PFSK-1 (cell line): Measurements from ENCODE around the gene ENOPH1.

Experiments used
- FOXP2 ChIP-seq: optimal IDR thresholded peaks from 2 replicates; pipeline ENCODE3; 2011; ENCODE audit warnings: borderline replicate concordance, control low read depth, inconsistent platforms; ENCODE audit not compliant: insufficient read depth; ENCODE audit errors: extremely low read length, extremely low read depth
- POLR2AphosphoS5 ChIP-seq: IDR thresholded peaks from 2 replicates; pipeline ENCODE4 v1.6.1; 2012; ENCODE audit warnings: low read depth, mild to moderate bottlenecking, control low read depth, low read length, moderate library complexity
- REST ChIP-seq, 2 experiments: IDR thresholded peaks; 2 replicates each; pipeline versions ENCODE4 v1.6.1 to v1.8.0; 2011 to 2012; ENCODE audit warnings: low read depth in 2 of 2, low read length in 2 of 2, control low read depth in 1 of 2, inconsistent platforms in 1 of 2, mild to moderate bottlenecking in 1 of 2, moderate library complexity in 1 of 2; ENCODE audit not compliant: insufficient read depth in 1 of 2
- SIN3A ChIP-seq: IDR thresholded peaks from 2 replicates; pipeline ENCODE4 v1.6.1; 2012; ENCODE audit warnings: mild to moderate bottlenecking, low read length, moderate library complexity, borderline replicate concordance; ENCODE audit not compliant: insufficient read depth
- TAF1 ChIP-seq: IDR thresholded peaks from 2 replicates; pipeline ENCODE4 v1.6.1; 2012; ENCODE audit warnings: low read length, control low read depth, borderline replicate concordance; ENCODE audit not compliant: insufficient read depth

Gene ENOPH1

DNA sequence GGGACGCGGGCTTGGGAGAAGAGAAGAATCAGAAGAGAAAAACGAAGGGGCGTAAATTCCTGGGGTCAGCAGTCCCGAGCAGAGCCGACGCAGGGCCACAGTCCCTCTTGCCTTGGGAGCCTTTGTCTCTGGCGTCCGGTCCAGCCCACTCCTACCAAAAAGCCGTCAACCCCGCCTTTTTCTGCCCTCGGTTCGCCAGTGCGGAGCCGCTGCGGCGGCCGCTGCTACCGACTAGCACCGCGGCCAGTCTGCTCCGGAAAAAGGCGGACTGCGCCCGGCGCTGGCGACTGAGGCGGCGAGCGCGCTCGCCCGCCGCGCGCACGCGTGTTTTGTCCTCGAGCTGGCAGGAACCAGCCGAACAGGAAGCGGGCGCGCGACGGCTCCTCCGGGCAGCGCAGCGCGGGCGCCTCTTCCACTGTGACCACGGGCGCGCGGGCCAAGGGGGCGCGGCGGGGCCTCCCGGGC is 630 bp upstream of the ENOPH1 start:
- no peak for TF ChIP-seq REST (IDR thresholded peaks at IDR 0.05; ENCODE audit: insufficient read depth in 1 of 2, low read depth in 2 of 2, low read length in 2 of 2)
- no peak for TF ChIP-seq FOXP2
- no peak; the same call in 1 of the 2 replicates for TF ChIP-seq POLR2AphosphoS5
- no peak for TF ChIP-seq SIN3A
- no peak for TF ChIP-seq TAF1

- TF ChIP-seq REST (IDR thresholded peaks at IDR 0.05; ENCODE audit: insufficient read depth in 1 of 2, low read depth in 2 of 2, low read length in 2 of 2) (no peak), SIN3A (no peak), POLR2AphosphoS5 (no peak), TAF1 (peak; percentile 0; the same call in 1 of the 2 replicates), FOXP2 (no peak)
Measured at GRCh38 chr4:82430964-82431745, 765 bp downstream of the ENOPH1 start.

- TF ChIP-seq TAF1 (no peak), SIN3A (no peak), REST (IDR thresholded peaks at IDR 0.05; ENCODE audit: insufficient read depth in 1 of 2, low read depth in 2 of 2, low read length in 2 of 2) (no peak), FOXP2 (no peak), POLR2AphosphoS5 (no peak)
Measured at GRCh38 chr4:82431831-82432230, 1.4 kb downstream of the ENOPH1 start.

DNA sequence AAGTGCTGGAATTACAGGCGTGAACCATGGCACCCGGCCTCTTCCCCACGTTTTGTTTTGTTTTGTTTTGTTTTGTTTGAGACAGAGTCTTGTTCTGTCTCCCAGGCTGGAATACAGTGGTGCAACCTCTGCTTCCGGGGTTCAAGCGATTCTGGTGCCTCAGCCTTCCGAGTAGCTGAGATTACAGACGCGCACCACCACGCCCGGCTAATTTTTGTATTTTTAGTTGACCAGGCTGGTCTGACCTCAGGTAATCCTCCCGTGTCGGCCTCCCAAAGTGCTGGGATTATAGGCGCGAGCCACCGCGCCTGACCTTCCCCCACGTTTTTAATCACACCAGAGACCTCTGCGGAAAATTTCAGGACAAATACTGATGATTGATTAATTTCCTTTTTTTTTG is 2.2 kb downstream of the ENOPH1 start:
- TF ChIP-seq POLR2AphosphoS5 (no peak), TAF1 (no peak), SIN3A (no peak), REST (IDR thresholded peaks at IDR 0.05; ENCODE audit: insufficient read depth in 1 of 2, low read depth in 2 of 2, low read length in 2 of 2) (no peak), FOXP2 (no peak)

DNA sequence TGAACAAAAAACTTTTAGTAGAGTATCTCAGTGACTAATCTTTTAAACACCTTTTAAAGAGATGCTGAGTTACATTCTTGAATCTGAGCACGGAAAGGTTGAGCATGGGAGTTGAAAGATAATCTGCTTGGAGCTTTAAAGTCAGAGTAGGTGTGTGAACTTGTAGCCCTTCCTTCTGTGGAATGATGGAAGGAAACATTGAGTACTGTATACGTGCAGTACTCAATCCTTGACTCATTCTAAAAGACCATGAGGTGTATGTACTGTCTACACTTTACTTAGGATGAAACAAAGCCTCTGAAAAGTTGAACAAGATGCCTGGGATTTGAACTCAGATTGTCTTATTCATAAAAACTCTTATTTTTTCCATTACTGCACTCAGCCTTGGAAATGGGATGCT is 3.4 kb downstream of the ENOPH1 start:
- TF ChIP-seq SIN3A = no peak
- TF ChIP-seq FOXP2 = no peak
- no peak for TF ChIP-seq REST (IDR thresholded peaks at IDR 0.05; ENCODE audit: insufficient read depth in 1 of 2, low read depth in 2 of 2, low read length in 2 of 2)
- TF ChIP-seq TAF1 = no peak
- no peak for TF ChIP-seq POLR2AphosphoS5
